ENCODE data around the gene EIF4G1. TPM values are rescaled to one million over a fixed set of nuclear protein-coding genes. Genes with fewer than 3 reads are reported as not detected.
A peak's percentile ranks its signal among the peaks of the same experiment; 100 is the strongest.
"Not testable (repeated sequence)": the region's sequence is repeated elsewhere in the genome, so short reads cannot be mapped to it uniquely, and the experiment has no call there.

The EIF4G1 gene
- total RNA-seq: 100 to 1,000 TPM; 133 to 269 (median 170) TPM

GRCh38 chr3:184314363-184314699, at the start of gene EIF4G1:
EIF4G1 (plus strand) TSS chr3:184314606; CDS start chr3:184315797, 1,191 bp downstream.
- H3K4me3 ChIP-seq: peak within 1 kb of the TSS; percentile 59 to 86
- H3K9me3 ChIP-seq: no peaks in the 10 kb centered on the region
- peak; percentile 95 for DNase-seq
- intact Hi-C loops (cut with DNase I; ENCODE audit: low total_unique reads): loop anchor here (10.0 kb wide), 1 partner anchor 130 kb away; the partner anchor contains the start of gene ABCF3
- no peaks in the 10 kb centered on the region for H3K36me3 ChIP-seq
- TF ChIP-seq POLR2A (IDR thresholded peaks at IDR 0.05): peak; percentile 46 to 76
- TF ChIP-seq CTCF (IDR thresholded peaks at IDR 0.05): no peak
- H3K27ac ChIP-seq: peak within 1 kb of the TSS; percentile 94 to 97
- H3K27me3 ChIP-seq: no peaks in the 10 kb centered on the region
- peaks cover 0 to 15% of the 10 kb centered on the region in 2 donors for H3K4me1 ChIP-seq

- H3K4me3 ChIP-seq; intact Hi-C loops (cut with DNase I; ENCODE audit: low total_unique reads); DNase-seq; H3K36me3 ChIP-seq; H3K9me3 ChIP-seq; H3K4me1 ChIP-seq; H3K27ac ChIP-seq: not testable (repeated sequence)
- H3K27me3 ChIP-seq: peaks cover 9 to 22% of the 10 kb centered on the region in 2 donors
These were observed 47.2 kb upstream of the EIF4G1 start for GRCh38 chr3:184267249-184267648.

GRCh38 chr3:184272269-184272668, 42.1 kb upstream of the EIF4G1 start:
- Histone ChIP-seq H3K27ac (no peak overlapping the region), H3K4me1 (no peaks in the 10 kb centered on the region), H3K27me3 (peaks cover 0 to 3% of the 10 kb centered on the region in 2 donors), H3K9me3 (no peaks in the 10 kb centered on the region), H3K4me3 (no peak overlapping the region), H3K36me3 (no peaks in the 10 kb centered on the region)
- DNase-seq: no peak
- intact Hi-C loops (cut with DNase I; ENCODE audit: low total_unique reads): no loop called here
- TF ChIP-seq POLR2A (IDR thresholded peaks at IDR 0.05) (no peak), CTCF (IDR thresholded peaks at IDR 0.05) (no peak)

GRCh38 chr3:184275381-184275701, 39.1 kb upstream of the EIF4G1 start:
- Histone ChIP-seq H3K4me1 (no peaks in the 10 kb centered on the region), H3K9me3 (no peaks in the 10 kb centered on the region), H3K4me3 (no peak overlapping the region), H3K27me3 (no peaks in the 10 kb centered on the region), H3K36me3 (no peaks in the 10 kb centered on the region), H3K27ac (no peak overlapping the region)
- TF ChIP-seq POLR2A (IDR thresholded peaks at IDR 0.05) (no peak), CTCF (IDR thresholded peaks at IDR 0.05) (no peak)
- intact Hi-C loops (cut with DNase I; ENCODE audit: low total_unique reads): no loop called here
- no peak for DNase-seq

- Histone ChIP-seq H3K9me3 (no peaks in the 10 kb centered on the region), H3K4me3 (no peak within 1 kb of the TSS), H3K27me3 (no peaks in the 10 kb centered on the region), H3K36me3 (no peaks in the 10 kb centered on the region), H3K27ac (no peak within 1 kb of the TSS), H3K4me1 (no peaks in the 10 kb centered on the region)
- intact Hi-C loops (cut with DNase I; ENCODE audit: low total_unique reads): no loop called here
- no peak for DNase-seq
- no peak for TF ChIP-seq CTCF (IDR thresholded peaks at IDR 0.05)
- TF ChIP-seq POLR2A (IDR thresholded peaks at IDR 0.05): no peak
These were observed 38.2 kb upstream of the EIF4G1 start, which contains the start of gene ECE2 for GRCh38 chr3:184275961-184276910. ECE2 (plus strand) TSS chr3:184276022; CDS start chr3:184276154, 132 bp downstream.

Measured in uterus (tissue), 4 donors.